Measurements from ENCODE around the gene WDCP. TPM values are rescaled to one million over a fixed set of nuclear protein-coding genes. Genes with fewer than 3 reads are reported as not detected.

WDCP gene
- total RNA-seq, 1 donor from 2014 or later, result 43.9 TPM

GRCh38 chr2:24022324-24022974 lies 24.7 kb downstream of the WDCP start:
- Mint-ChIP-seq H3K27ac (ENCODE audit: unreplicated experiment) (no peak overlapping the region), H3K36me3 (ENCODE audit: low read depth) (peaks cover 7% of the 10 kb centered on the region)

GRCh38 chr2:24021122-24021998 lies 25.8 kb downstream of the WDCP start:
- Mint-ChIP-seq H3K36me3 (ENCODE audit: low read depth) (peaks cover 7% of the 10 kb centered on the region), H3K27ac (ENCODE audit: unreplicated experiment) (no peak overlapping the region), H3K9me3 (no peaks in the 10 kb centered on the region), H3K4me1 (peaks cover 10% of the 10 kb centered on the region), H3K4me3 (no peak overlapping the region), H3K27me3 (ENCODE audit: low read depth) (no peaks in the 10 kb centered on the region)
- TF ChIP-seq, protein P1, sequence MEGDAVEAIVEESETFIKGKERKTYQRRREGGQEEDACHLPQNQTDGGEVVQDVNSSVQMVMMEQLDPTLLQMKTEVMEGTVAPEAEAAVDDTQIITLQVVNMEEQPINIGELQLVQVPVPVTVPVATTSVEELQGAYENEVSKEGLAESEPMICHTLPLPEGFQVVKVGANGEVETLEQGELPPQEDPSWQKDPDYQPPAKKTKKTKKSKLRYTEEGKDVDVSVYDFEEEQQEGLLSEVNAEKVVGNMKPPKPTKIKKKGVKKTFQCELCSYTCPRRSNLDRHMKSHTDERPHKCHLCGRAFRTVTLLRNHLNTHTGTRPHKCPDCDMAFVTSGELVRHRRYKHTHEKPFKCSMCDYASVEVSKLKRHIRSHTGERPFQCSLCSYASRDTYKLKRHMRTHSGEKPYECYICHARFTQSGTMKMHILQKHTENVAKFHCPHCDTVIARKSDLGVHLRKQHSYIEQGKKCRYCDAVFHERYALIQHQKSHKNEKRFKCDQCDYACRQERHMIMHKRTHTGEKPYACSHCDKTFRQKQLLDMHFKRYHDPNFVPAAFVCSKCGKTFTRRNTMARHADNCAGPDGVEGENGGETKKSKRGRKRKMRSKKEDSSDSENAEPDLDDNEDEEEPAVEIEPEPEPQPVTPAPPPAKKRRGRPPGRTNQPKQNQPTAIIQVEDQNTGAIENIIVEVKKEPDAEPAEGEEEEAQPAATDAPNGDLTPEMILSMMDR (conservative IDR thresholded peaks at IDR 0.05), result peak; percentile 34
- DNase-seq (ENCODE audit: low read depth, low spot score), result no peak

More at GRCh38 chr2:24022324-24022974, 24.7 kb downstream of the WDCP start:
- DNase-seq (ENCODE audit: low read depth, low spot score), result no peak
- H3K27me3 Mint-ChIP-seq (ENCODE audit: low read depth), result no peaks in the 10 kb centered on the region
- H3K4me3 Mint-ChIP-seq, result no peak overlapping the region
- no peaks in the 10 kb centered on the region for H3K9me3 Mint-ChIP-seq
- peaks cover 15% of the 10 kb centered on the region for H3K4me1 Mint-ChIP-seq
- TF ChIP-seq, protein P1 (conservative IDR thresholded peaks at IDR 0.05), result no peak

GRCh38 chr2:24020244-24020643 lies 26.9 kb downstream of the WDCP start:
- TF ChIP-seq, protein P1 (conservative IDR thresholded peaks at IDR 0.05), result no peak

DNA sequence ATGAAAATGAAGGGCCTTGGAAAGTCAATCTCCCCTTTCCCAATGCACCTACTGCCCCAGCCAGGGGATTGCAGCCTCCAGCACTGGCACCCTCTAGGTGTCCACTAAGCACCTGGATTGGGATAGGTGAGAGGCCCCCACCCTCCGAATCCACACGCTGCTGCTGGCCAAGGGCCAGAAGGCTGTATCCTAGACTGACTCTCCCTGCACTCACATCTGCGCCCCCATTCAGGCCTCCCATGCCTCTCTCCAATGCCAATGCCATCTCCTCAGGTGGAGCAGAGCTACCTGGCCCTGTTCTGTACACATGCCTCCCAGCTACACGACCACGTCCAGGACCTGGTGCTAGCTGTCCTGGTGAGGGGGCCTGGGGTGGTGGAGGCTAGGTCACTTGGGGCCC lies 27.5 kb downstream of the WDCP start:
- H3K4me3 Mint-ChIP-seq, result no peak overlapping the region
- TF ChIP-seq, protein P1 (conservative IDR thresholded peaks at IDR 0.05), result no peak
- no peak for DNase-seq (ENCODE audit: low read depth, low spot score)
- no peaks in the 10 kb centered on the region for H3K27me3 Mint-ChIP-seq (ENCODE audit: low read depth)
- no peaks in the 10 kb centered on the region for H3K4me1 Mint-ChIP-seq
- no peak overlapping the region for H3K27ac Mint-ChIP-seq (ENCODE audit: unreplicated experiment)
- no peaks in the 10 kb centered on the region for H3K9me3 Mint-ChIP-seq
- peaks cover 7% of the 10 kb centered on the region for H3K36me3 Mint-ChIP-seq (ENCODE audit: low read depth)

More at GRCh38 chr2:24020244-24020643, 26.9 kb downstream of the WDCP start:
- no peaks in the 10 kb centered on the region for H3K4me1 Mint-ChIP-seq
- no peak for DNase-seq (ENCODE audit: low read depth, low spot score)
- H3K4me3 Mint-ChIP-seq, result no peak overlapping the region
- no peaks in the 10 kb centered on the region for H3K27me3 Mint-ChIP-seq (ENCODE audit: low read depth)
- H3K27ac Mint-ChIP-seq (ENCODE audit: unreplicated experiment), result no peak overlapping the region
- peaks cover 7% of the 10 kb centered on the region for H3K36me3 Mint-ChIP-seq (ENCODE audit: low read depth)
- no peaks in the 10 kb centered on the region for H3K9me3 Mint-ChIP-seq

GRCh38 chr2:24018241-24018640 lies 28.9 kb downstream of the WDCP start:
- Mint-ChIP-seq H3K9me3 (no peaks in the 10 kb centered on the region), H3K27ac (ENCODE audit: unreplicated experiment) (no peak overlapping the region), H3K27me3 (ENCODE audit: low read depth) (no peaks in the 10 kb centered on the region), H3K4me3 (no peak overlapping the region), H3K36me3 (ENCODE audit: low read depth) (peaks cover 3% of the 10 kb centered on the region), H3K4me1 (no peaks in the 10 kb centered on the region)
- no peak for DNase-seq (ENCODE audit: low read depth, low spot score)
- TF ChIP-seq, protein P1 (conservative IDR thresholded peaks at IDR 0.05), result no peak
